ENCODE results near the gene FAIM.
"Not testable (repeated sequence)": the region's sequence is repeated elsewhere in the genome, so short reads cannot be mapped to it uniquely, and the experiment has no call there.

FAIM gene

GRCh38 chr3:138601661-138602060 is 6.9 kb upstream of the FAIM start:
- not testable (repeated sequence) for DNase-seq (ENCODE audit: low spot score)

GRCh38 chr3:138604106-138604595 is 4.4 kb upstream of the FAIM start:
- not testable (repeated sequence) for DNase-seq (ENCODE audit: low spot score)

- DNase-seq (ENCODE audit: low spot score) = no peak
Measured at GRCh38 chr3:138609898-138610266, 1.3 kb downstream of the FAIM start.

GRCh38 chr3:138615462-138615861 is 6.9 kb downstream of the FAIM start:
- DNase-seq (ENCODE audit: low spot score) = no peak

- no peak for DNase-seq (ENCODE audit: low spot score)
Measured at GRCh38 chr3:138620431-138620830, 11.9 kb downstream of the FAIM start.

- DNase-seq (ENCODE audit: low spot score) = no peak
Measured at GRCh38 chr3:138624518-138624917, 15.9 kb downstream of the FAIM start.

GRCh38 chr3:138625707-138626365 is 17.3 kb downstream of the FAIM start:
- no peak for DNase-seq (ENCODE audit: low spot score)

- no peak for DNase-seq (ENCODE audit: low spot score)
Measured at GRCh38 chr3:138629526-138629925, 21.0 kb downstream of the FAIM start.

- DNase-seq (ENCODE audit: low spot score) = no peak
Measured at GRCh38 chr3:138638641-138639040, 30.1 kb downstream of the FAIM start.

- DNase-seq (ENCODE audit: low spot score) = no peak
Measured at GRCh38 chr3:138640537-138640936, 32.0 kb downstream of the FAIM start.

GRCh38 chr3:138642226-138642926 is 33.8 kb downstream of the FAIM start:
- DNase-seq (ENCODE audit: low spot score) = no peak

- no peak for DNase-seq (ENCODE audit: low spot score)
Measured at GRCh38 chr3:138642927-138643253, 34.3 kb downstream of the FAIM start.

- DNase-seq (ENCODE audit: low spot score) = no peak
Measured at GRCh38 chr3:138646008-138646407, 37.4 kb downstream of the FAIM start.

- no peak for DNase-seq (ENCODE audit: low spot score)
Measured at GRCh38 chr3:138646513-138646912, 37.9 kb downstream of the FAIM start.

- no peak for DNase-seq (ENCODE audit: low spot score)
Measured at GRCh38 chr3:138649134-138649533, 40.6 kb downstream of the FAIM start.

GRCh38 chr3:138653567-138653966 is 45.0 kb downstream of the FAIM start:
- no peak for DNase-seq (ENCODE audit: low spot score)

- no peak for DNase-seq (ENCODE audit: low spot score)
Measured at GRCh38 chr3:138657508-138657907, 48.9 kb downstream of the FAIM start.

GRCh38 chr3:138668107-138668506 is 59.5 kb downstream of the FAIM start:
- no peak for DNase-seq (ENCODE audit: low spot score)

GRCh38 chr3:138670407-138670806 is 61.8 kb downstream of the FAIM start:
- DNase-seq (ENCODE audit: low spot score) = no peak

GRCh38 chr3:138673641-138674530 is 65.3 kb downstream of the FAIM start:
- DNase-seq (ENCODE audit: low spot score) = no peak

GRCh38 chr3:138675393-138675792 is 66.8 kb downstream of the FAIM start:
- DNase-seq (ENCODE audit: low spot score) = no peak

- DNase-seq (ENCODE audit: low spot score) = no peak
Measured at GRCh38 chr3:138678086-138678485, 69.5 kb downstream of the FAIM start.

GRCh38 chr3:138678874-138679392 is 70.4 kb downstream of the FAIM start:
- no peak for DNase-seq (ENCODE audit: low spot score)
